ENCODE measurements around the gene NEK5.
"Not testable (repeated sequence)": the region's sequence is repeated elsewhere in the genome, so short reads cannot be mapped to it uniquely, and the experiment has no call there.

NEK5 gene

DNA sequence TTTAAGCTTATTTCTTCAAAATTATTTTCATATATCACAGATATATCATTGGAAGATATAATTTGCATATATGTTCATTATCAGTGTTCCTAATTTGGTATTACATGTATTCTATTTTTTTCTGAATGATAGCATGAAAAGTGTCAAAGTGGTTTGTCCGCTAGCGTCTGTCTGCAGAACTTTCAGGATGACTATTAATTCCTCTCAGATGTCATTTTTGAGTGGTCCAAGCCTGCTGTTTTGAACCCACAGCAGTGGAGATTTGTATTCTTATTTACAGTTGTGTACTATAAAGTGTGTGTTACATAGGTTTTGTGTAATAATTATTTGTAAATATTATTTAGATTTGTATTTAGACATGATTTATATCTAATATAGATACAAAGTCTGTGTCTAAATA is 95.8 kb downstream of the NEK5 start:
- TF ChIP-seq, protein P1, sequence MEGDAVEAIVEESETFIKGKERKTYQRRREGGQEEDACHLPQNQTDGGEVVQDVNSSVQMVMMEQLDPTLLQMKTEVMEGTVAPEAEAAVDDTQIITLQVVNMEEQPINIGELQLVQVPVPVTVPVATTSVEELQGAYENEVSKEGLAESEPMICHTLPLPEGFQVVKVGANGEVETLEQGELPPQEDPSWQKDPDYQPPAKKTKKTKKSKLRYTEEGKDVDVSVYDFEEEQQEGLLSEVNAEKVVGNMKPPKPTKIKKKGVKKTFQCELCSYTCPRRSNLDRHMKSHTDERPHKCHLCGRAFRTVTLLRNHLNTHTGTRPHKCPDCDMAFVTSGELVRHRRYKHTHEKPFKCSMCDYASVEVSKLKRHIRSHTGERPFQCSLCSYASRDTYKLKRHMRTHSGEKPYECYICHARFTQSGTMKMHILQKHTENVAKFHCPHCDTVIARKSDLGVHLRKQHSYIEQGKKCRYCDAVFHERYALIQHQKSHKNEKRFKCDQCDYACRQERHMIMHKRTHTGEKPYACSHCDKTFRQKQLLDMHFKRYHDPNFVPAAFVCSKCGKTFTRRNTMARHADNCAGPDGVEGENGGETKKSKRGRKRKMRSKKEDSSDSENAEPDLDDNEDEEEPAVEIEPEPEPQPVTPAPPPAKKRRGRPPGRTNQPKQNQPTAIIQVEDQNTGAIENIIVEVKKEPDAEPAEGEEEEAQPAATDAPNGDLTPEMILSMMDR (IDR thresholded peaks at IDR 0.05; ENCODE audit: low read depth, low read length, missing control alignments): no peak
- in situ Hi-C loops (cut with HindIII; ENCODE audit: low pct_ligation_motif_present, low sequenced_read_pairs): no loop called here

DNA sequence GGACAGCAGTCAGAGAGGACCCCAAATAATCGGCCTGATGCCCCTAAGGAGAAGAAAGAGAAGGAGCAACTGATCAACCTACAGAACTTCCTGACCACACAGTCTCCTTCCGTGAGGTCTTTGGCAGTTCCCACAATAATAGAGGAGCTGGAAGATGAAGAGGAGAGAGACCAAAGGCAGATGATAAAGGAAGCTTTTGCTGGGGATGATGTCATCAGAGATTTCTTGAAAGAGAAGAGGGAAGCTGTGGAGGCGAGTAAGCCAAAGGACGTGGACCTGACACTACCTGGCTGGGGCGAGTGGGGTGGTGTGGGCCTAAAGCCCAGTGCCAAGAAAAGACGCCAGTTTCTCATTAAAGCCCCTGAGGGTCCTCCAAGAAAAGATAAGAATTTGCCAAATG is 98.5 kb downstream of the NEK5 start:
- H3K36me3 ChIP-seq (replicated peaks): peaks cover 12% of the 10 kb centered on the region
- H3K27ac ChIP-seq; H3K4me3 ChIP-seq (ENCODE audit: low read depth, low read length); H3K27me3 ChIP-seq (replicated peaks); in situ Hi-C loops (cut with HindIII; ENCODE audit: low pct_ligation_motif_present, low sequenced_read_pairs); DNase-seq: not testable (repeated sequence)

More for the DNA sequence above, 95.8 kb downstream of the NEK5 start:
- H3K36me3 ChIP-seq (replicated peaks): peaks cover 3% of the 10 kb centered on the region
- H3K27me3 ChIP-seq (replicated peaks): no peaks in the 10 kb centered on the region
- H3K4me3 ChIP-seq (ENCODE audit: low read depth, low read length): no peak overlapping the region
- no peak overlapping the region for H3K27ac ChIP-seq
- DNase-seq: no peak

DNA sequence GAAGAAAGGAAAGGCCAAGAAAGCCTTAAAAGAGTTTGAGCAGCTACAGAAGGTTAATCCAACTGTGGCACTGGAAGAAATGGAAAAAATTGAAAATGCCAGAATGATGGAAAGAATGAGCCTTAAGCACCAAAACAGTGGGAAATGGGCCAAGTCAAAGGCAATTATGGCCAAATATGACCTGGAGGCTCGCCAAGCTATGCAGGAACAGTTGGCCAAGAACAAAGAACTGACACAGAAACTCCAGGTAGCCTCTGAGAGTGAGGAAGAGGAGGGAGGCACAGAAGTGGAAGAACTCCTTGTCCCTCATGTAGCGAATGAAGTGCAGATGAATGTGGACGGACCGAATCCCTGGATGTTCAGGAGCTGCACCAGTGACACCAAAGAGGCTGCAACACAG is 99.3 kb downstream of the NEK5 start:
- TF ChIP-seq, protein P1 (IDR thresholded peaks at IDR 0.05; ENCODE audit: low read depth, low read length, missing control alignments): no peak
- Histone ChIP-seq H3K27ac (no peak overlapping the region), H3K27me3 (replicated peaks) (no peaks in the 10 kb centered on the region), H3K36me3 (replicated peaks) (peaks cover 16% of the 10 kb centered on the region), H3K4me3 (ENCODE audit: low read depth, low read length) (no peak overlapping the region)
- no peak for DNase-seq
- in situ Hi-C loops (cut with HindIII; ENCODE audit: low pct_ligation_motif_present, low sequenced_read_pairs): no loop called here

DNA sequence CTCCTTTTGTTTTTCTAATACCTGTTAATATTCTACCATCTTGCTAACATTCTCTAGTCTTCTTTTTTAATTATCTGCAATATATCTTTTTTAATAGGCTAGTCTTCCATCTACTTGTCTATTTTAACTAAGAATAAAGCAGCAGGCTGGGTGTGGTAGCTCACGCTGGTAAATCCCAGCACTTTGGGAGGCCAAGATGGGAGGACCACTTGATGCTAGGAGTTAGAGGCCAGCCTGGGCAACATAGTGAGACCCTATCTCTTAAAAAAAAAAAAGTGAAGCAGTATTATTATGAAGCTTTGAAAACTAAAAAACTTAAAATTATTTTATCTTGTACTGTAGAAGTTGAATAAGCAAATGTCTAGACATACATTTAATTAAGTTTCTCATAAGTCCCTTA is 101.0 kb downstream of the NEK5 start:
- no peaks in the 10 kb centered on the region for H3K27me3 ChIP-seq (replicated peaks)
- in situ Hi-C loops (cut with HindIII; ENCODE audit: low pct_ligation_motif_present, low sequenced_read_pairs): no loop called here
- H3K4me3 ChIP-seq (ENCODE audit: low read depth, low read length): no peak overlapping the region
- DNase-seq: no peak
- H3K27ac ChIP-seq: no peak overlapping the region
- peaks cover 26% of the 10 kb centered on the region for H3K36me3 ChIP-seq (replicated peaks)
- TF ChIP-seq, protein P1 (IDR thresholded peaks at IDR 0.05; ENCODE audit: low read depth, low read length, missing control alignments): no peak

DNA sequence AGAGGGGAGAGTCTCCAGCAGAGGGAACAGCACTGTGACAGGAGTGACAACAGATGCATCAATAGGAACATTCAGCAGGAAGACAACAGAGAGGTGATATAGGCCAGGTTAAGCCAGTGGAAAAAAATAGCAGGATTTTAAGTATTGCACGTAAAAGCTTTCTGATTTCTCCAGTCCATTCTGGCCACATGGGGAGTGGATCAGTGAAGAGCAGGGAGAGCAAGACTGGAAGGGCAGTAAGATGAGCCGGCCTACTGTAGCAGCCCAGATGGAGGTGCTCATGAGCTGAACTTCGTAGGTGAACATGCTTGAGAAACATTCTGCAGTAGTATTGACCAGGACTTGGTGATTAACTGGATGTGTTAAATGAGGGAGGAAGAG is 102.6 kb downstream of the NEK5 start:
- Histone ChIP-seq H3K27ac (no peak overlapping the region), H3K27me3 (replicated peaks) (no peaks in the 10 kb centered on the region), H3K36me3 (replicated peaks) (peaks cover 28% of the 10 kb centered on the region), H3K4me3 (ENCODE audit: low read depth, low read length) (no peak overlapping the region)
- DNase-seq: no peak
- TF ChIP-seq, protein P1 (IDR thresholded peaks at IDR 0.05; ENCODE audit: low read depth, low read length, missing control alignments): no peak
- in situ Hi-C loops (cut with HindIII; ENCODE audit: low pct_ligation_motif_present, low sequenced_read_pairs): no loop called here

DNA sequence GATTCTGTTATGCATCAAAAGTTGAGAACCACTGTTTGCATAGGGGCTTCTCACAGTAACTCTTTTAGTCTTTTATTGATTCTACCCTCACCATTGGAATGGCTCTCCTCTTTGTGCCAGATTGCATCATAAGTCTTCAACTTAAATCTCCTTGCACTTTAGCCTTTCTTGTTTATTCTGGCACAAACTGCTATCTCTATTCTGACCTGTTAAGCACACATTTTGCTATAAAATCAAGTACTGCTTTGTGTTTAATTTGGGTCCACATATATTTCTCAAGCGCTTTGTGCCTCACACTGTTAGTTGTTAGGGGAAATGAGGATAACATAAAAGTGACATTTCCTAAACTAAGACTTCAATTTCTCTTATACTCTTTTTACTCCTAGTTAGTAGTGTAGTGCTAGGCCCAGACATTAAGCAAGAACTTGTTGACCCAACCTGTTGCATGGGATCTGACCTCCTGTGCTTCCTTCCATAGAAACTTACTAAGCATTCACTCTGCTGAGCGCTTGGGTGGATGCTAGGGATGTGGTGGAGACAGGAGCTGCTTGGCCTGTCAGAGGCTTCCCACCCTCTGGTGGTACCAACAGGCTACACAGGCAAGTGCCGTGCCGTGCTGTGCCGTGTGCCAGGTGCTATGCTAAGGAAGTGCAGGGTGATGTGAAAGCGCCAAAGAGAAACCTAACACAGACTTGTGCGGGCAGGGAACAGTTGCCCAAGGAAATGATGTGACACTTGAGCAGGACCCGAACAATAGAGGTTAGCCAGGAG is 103.2 kb downstream of the NEK5 start:
- TF ChIP-seq, protein P1 (IDR thresholded peaks at IDR 0.05; ENCODE audit: low read depth, low read length, missing control alignments): no peak
- Histone ChIP-seq H3K27ac (no peak overlapping the region), H3K4me3 (ENCODE audit: low read depth, low read length) (no peak overlapping the region), H3K36me3 (replicated peaks) (peaks cover 30% of the 10 kb centered on the region), H3K27me3 (replicated peaks) (no peaks in the 10 kb centered on the region)
- no peak for DNase-seq
- in situ Hi-C loops (cut with HindIII; ENCODE audit: low pct_ligation_motif_present, low sequenced_read_pairs): no loop called here

Data from brain microvascular endothelial cell (primary cell).